GM06990 (cell line): ENCODE results near the gene FMNL2.

Experiments used
- DNase-seq: peaks from one replicate; pipeline ENCODE4 v3.0.0-alpha.2; 2011; ENCODE audit not compliant: insufficient read length; ENCODE audit errors: extremely low read depth
- H3K27me3 ChIP-seq: replicated peaks from 2 replicates; pipeline ENCODE4 v1.6.0; 2011; ENCODE audit warnings: low read length; ENCODE audit not compliant: control insufficient read depth, insufficient read depth
- H3K36me3 ChIP-seq: 2 replicates; pipeline ENCODE4 v1.5.1; 2011; ENCODE audit warnings: low read length; ENCODE audit not compliant: control insufficient read depth, insufficient read depth
- H3K4me3 ChIP-seq: replicated peaks from 2 replicates; pipeline ENCODE4 v1.5.1; 2011; ENCODE audit warnings: low read depth, mild to moderate bottlenecking, control low read depth, low read length
- TF ChIP-seq, protein P1 (sequence below): IDR thresholded peaks from 2 replicates; pipeline ENCODE4 v1.5.1; 2011; ENCODE audit warnings: low read length, control low read depth, mild to moderate bottlenecking, inconsistent platforms; ENCODE audit not compliant: insufficient read depth, poor library complexity, severe bottlenecking

FMNL2 gene

DNA sequence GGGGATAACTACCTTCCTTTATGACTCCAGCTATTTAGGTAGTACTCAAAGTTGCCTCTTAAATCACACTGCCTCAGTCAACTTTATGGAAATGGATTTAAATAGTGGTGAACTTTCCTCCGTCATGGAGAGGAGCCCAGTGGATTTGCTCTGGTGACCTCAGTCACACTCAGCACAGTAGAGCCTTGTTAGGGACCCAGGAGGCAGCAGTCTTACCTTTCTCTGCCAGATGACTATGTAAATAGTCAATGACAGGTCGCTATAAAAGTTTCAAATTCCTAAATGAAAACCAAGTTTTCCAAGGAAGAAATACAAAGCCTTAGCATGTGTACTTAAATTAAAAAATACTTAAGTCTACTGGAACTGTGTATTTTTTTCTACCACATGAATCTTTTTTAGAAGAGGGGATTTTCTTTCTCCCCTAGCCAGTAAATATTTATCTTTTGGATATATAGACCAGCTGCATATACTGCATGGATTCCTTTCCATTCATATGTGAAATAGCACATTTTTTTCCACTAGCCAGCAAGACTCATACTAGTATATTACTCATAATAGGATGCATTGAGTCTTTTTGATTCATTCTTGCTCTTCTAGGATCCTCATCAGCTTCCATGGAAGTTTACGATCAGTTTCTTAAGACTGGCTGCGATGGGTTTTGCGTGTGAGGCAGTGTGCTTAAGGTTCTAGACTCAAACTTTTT is 147.1 kb downstream of the FMNL2 start:
- H3K4me3 ChIP-seq: no peak overlapping the region
- DNase-seq: no peak
- H3K36me3 ChIP-seq: no peaks in the 10 kb centered on the region
- no peaks in the 10 kb centered on the region for H3K27me3 ChIP-seq
- TF ChIP-seq, protein P1, sequence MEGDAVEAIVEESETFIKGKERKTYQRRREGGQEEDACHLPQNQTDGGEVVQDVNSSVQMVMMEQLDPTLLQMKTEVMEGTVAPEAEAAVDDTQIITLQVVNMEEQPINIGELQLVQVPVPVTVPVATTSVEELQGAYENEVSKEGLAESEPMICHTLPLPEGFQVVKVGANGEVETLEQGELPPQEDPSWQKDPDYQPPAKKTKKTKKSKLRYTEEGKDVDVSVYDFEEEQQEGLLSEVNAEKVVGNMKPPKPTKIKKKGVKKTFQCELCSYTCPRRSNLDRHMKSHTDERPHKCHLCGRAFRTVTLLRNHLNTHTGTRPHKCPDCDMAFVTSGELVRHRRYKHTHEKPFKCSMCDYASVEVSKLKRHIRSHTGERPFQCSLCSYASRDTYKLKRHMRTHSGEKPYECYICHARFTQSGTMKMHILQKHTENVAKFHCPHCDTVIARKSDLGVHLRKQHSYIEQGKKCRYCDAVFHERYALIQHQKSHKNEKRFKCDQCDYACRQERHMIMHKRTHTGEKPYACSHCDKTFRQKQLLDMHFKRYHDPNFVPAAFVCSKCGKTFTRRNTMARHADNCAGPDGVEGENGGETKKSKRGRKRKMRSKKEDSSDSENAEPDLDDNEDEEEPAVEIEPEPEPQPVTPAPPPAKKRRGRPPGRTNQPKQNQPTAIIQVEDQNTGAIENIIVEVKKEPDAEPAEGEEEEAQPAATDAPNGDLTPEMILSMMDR: no peak

GRCh38 chr2:152483276-152484063 is 148.5 kb downstream of the FMNL2 start:
- TF ChIP-seq, protein P1: no peak
- Histone ChIP-seq H3K27me3 (no peaks in the 10 kb centered on the region), H3K36me3 (no peaks in the 10 kb centered on the region), H3K4me3 (no peak overlapping the region)
- no peak for DNase-seq

DNA sequence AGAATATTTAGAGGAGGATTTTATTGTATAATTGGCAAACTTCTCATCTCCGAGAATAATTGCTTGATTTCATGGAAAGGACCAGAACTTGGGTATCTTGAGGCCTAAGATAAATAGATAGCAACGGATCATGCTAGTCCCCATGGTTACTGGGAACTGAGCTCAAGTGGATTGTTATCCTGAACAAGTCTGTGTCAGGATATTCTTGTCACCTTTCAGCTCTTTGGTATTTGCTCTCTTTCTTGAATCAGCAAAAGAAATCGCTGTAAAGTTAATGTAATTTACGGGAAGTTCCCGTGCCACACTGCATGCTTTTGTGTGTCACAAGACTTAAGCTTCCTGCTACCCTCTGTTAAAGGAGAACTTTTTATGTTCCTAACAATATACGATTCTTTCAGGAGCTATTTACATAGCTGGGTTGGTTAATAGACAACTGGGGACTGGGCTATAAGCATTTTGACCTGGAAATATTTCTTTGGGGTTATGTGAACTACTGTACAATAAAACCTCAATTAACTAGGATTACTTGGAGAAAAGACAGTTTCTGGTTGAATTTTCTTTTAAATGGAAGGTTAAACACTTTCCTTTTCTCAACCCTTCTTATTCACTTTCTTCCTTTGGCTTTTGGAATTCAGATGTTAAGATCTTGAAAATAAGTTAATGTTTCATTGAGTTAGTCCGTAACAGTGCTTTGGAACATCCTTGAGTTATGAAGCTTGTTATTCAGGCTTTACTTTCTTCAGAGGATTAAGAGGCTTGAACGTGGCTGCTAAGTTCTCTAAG is 151.2 kb downstream of the FMNL2 start:
- Histone ChIP-seq H3K4me3 (no peak overlapping the region), H3K27me3 (no peaks in the 10 kb centered on the region), H3K36me3 (no peaks in the 10 kb centered on the region)
- DNase-seq: no peak
- TF ChIP-seq, protein P1: no peak

DNA sequence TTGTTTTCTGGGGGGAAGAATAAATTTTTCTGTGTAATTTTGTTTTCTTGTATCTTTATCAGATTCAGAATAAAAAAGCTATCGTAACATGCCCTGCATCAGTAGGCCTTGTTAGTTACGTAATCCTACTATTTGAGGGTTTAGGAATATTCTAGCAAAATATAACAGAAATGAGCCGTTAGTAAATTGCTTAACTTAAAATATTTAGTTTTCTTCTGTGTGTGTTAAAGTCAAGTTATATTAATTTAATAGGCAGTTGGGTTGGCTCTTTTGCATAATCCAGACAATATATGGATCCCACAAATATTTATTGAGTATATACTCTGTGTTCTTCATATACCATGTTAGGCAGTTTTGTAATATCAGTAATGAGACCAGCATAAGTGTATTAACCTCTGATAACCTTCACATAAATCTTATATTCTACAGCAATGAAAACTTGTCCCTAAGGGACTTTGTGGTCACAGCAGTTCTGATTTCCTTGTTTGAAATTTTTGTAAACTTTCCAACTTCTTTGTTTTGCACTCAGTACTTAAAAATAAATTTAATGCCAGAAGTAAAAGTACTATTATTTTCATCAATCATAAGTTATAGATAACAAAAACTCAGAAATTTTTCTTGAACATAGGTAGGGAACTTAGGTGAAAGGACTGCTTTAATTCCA is 151.9 kb downstream of the FMNL2 start:
- no peak for DNase-seq
- no peaks in the 10 kb centered on the region for H3K36me3 ChIP-seq
- no peak overlapping the region for H3K4me3 ChIP-seq
- H3K27me3 ChIP-seq: no peaks in the 10 kb centered on the region
- TF ChIP-seq, protein P1: no peak

DNA sequence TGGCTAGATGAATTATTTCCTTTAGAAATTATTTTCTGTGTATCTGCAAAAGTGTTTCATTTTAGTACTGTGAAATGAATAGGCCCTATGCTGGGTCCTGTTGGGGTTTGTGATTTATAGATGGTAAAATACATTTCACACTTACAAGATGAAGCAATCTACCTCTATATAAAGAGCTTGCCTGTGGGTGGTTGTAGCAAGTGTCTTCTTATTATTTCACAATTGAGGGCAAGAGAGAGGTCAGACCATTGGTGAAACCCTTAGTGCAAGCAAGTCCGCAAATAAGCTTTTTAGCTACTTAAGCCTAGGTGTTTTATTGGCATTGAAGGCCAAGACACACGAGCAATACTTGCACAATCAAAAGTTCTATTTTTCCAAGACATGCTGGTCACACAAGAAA is 153.1 kb downstream of the FMNL2 start:
- Histone ChIP-seq H3K27me3 (no peaks in the 10 kb centered on the region), H3K4me3 (no peak overlapping the region), H3K36me3 (no peaks in the 10 kb centered on the region)
- TF ChIP-seq, protein P1: no peak
- no peak for DNase-seq
